ENCODE measurements around the gene COTL1. TPM values are rescaled to one million over a fixed set of nuclear protein-coding genes. Genes with fewer than 3 reads are reported as not detected.

The COTL1 gene
- total RNA-seq, 2 experiments from 2014 or later: 179 to 181 TPM

DNA sequence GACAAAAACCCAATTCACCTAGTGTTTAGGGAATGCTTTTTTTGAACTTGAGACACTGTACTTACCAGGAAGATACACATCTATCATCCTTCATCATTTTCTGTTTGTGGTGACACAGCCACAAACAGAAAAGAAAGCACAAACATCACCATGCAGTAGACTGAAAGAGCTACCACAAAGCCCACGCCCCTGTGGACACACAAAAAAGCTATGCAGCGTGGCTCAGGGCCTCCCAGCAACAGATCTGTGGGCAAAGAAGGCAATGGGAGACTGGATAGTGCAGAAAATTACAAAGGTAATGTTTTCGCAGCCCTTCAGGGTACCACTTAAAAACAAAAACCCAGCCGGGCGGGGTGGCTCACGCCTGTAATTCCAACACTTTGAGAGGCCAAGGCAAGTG, 9.6 kb downstream of the COTL1 start:
- ChIA-PET POLR2A (interaction anchor here (0.8 to 3.6 kb wide), 9 partner anchors 9 to 103 kb away, joined by 3 to 36 read pairs (median 5); partner anchors contain the start of gene COTL1), CTCF (interaction anchor here (0.6 to 1.6 kb wide), 2 partner anchors 14 to 51 kb away, joined by 4 read pairs; no protein-coding TSS in a partner anchor)
- no peaks in the 10 kb centered on the region for H3K27me3 Mint-ChIP-seq
- peak overlapping the region; percentile 51 to 63 for H3K27ac ChIP-seq (ENCODE audit: low read depth in 1 of 2, low read length in 2 of 2)
- H3K36me3 ChIP-seq (ENCODE audit: insufficient read depth, low read length): peaks cover 24% of the 10 kb centered on the region
- peak in 8 of 14 experiments; percentile 38 to 77 (median 54) for DNase-seq
- TF ChIP-seq, protein P1, sequence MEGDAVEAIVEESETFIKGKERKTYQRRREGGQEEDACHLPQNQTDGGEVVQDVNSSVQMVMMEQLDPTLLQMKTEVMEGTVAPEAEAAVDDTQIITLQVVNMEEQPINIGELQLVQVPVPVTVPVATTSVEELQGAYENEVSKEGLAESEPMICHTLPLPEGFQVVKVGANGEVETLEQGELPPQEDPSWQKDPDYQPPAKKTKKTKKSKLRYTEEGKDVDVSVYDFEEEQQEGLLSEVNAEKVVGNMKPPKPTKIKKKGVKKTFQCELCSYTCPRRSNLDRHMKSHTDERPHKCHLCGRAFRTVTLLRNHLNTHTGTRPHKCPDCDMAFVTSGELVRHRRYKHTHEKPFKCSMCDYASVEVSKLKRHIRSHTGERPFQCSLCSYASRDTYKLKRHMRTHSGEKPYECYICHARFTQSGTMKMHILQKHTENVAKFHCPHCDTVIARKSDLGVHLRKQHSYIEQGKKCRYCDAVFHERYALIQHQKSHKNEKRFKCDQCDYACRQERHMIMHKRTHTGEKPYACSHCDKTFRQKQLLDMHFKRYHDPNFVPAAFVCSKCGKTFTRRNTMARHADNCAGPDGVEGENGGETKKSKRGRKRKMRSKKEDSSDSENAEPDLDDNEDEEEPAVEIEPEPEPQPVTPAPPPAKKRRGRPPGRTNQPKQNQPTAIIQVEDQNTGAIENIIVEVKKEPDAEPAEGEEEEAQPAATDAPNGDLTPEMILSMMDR (IDR thresholded peaks at IDR 0.05): no peak
- H3K4me3 ChIP-seq (ENCODE audit: low read length): peak overlapping the region; percentile 22
- H3K4me1 Mint-ChIP-seq (ENCODE audit: low read depth): peaks cover 89% of the 10 kb centered on the region
- peak; percentile 62 for ATAC-seq (ENCODE audit: poor library complexity)
- H3K36me3 Mint-ChIP-seq (ENCODE audit: low read depth): peaks cover 61% of the 10 kb centered on the region
- peak overlapping the region; percentile 47 for H3K4me3 Mint-ChIP-seq
- no peaks in the 10 kb centered on the region for H3K9me3 Mint-ChIP-seq
- no peaks in the 10 kb centered on the region for H3K9me3 ChIP-seq (ENCODE audit: control insufficient read depth in 1 of 2, insufficient read depth in 1 of 2, low read length in 2 of 2)
- peaks cover 97% of the 10 kb centered on the region for H3K4me1 ChIP-seq (ENCODE audit: insufficient read depth, low read length)
- no peaks in the 10 kb centered on the region for H3K27me3 ChIP-seq (ENCODE audit: control insufficient read depth in 1 of 2, insufficient read depth in 2 of 2, low read length in 2 of 2)
- intact Hi-C loops (cut with DNase I, micrococcal nuclease): loop anchor here in 1 of 2 experiments (1.0 kb wide), 2 partner anchors 8 kb away; no protein-coding TSS in a partner anchor
- peak overlapping the region; percentile 88 for H3K27ac Mint-ChIP-seq

DNA sequence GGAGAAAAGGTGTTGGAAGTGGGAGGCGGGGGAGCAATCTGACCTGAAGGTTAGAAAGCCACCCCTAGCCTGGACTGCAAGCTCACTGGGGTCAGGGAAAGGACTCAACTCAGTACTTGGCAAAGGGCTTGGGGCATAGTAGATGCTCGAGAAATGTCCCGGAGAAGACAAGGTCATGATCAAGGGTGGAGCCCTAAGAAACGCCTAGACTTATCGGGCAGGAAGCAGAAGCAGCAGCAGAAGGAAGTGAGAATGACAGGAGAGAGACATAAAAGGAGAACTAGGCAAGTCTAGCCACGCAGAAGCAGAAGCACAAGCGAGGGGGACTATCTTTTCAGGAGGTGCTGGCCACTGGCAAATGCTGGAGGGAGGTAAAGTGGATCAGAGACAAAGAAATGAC, 10.2 kb downstream of the COTL1 start:
- H3K4me3 ChIP-seq (ENCODE audit: low read length): peak overlapping the region; percentile 22
- peak overlapping the region; percentile 47 for H3K4me3 Mint-ChIP-seq
- no peaks in the 10 kb centered on the region for H3K27me3 ChIP-seq (ENCODE audit: control insufficient read depth in 1 of 2, insufficient read depth in 2 of 2, low read length in 2 of 2)
- ChIA-PET POLR2A (interaction anchor here (0.9 to 3.6 kb wide), 8 partner anchors 9 to 99 kb away, joined by 3 to 36 read pairs (median 5); partner anchors contain the start of genes COTL1 and KLHL36), CTCF (interaction anchor here (1.6 kb wide), 1 partner anchor 14 kb away, joined by 4 read pairs; no protein-coding TSS in a partner anchor)
- H3K9me3 Mint-ChIP-seq: no peaks in the 10 kb centered on the region
- peak overlapping the region; percentile 88 for H3K27ac Mint-ChIP-seq
- peaks cover 62% of the 10 kb centered on the region for H3K36me3 Mint-ChIP-seq (ENCODE audit: low read depth)
- peak; percentile 60 for ATAC-seq (ENCODE audit: poor library complexity)
- TF ChIP-seq, protein P1 (IDR thresholded peaks at IDR 0.05): no peak
- H3K27ac ChIP-seq (ENCODE audit: low read depth in 1 of 2, low read length in 2 of 2): peak overlapping the region; percentile 51 to 63
- no peaks in the 10 kb centered on the region for H3K9me3 ChIP-seq (ENCODE audit: control insufficient read depth in 1 of 2, insufficient read depth in 1 of 2, low read length in 2 of 2)
- intact Hi-C loops (cut with DNase I, micrococcal nuclease): loop anchor here in 1 of 2 experiments (1.0 kb wide), 2 partner anchors 7 to 9 kb away; no protein-coding TSS in a partner anchor
- peaks cover 90% of the 10 kb centered on the region for H3K4me1 Mint-ChIP-seq (ENCODE audit: low read depth)
- peaks cover 22% of the 10 kb centered on the region for H3K36me3 ChIP-seq (ENCODE audit: insufficient read depth, low read length)
- no peaks in the 10 kb centered on the region for H3K27me3 Mint-ChIP-seq
- H3K4me1 ChIP-seq (ENCODE audit: insufficient read depth, low read length): peaks cover 97% of the 10 kb centered on the region
- DNase-seq: peak in 4 of 14 experiments; percentile 53 to 74 (median 70)

DNA sequence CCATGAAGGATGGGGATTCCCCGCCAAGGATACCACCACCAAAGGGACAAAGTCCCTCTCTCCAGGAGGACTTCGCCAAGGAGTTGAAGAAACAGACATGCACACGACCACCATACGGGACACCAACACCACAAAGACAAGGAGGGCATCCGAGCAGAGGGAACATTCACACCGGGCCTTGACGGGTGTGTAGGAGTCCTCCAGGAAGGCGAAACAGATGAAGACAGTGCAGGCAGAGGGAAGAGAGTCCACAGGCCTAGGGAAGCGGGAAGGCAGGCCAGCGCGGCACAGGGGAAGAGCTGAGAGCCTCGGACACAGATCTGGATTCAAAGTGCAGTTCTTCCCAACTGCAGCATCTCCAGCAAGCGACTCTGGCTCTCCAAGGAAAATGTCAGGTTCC, 10.8 kb downstream of the COTL1 start:
- no peak overlapping the region for H3K4me3 ChIP-seq (ENCODE audit: low read length)
- H3K9me3 ChIP-seq (ENCODE audit: control insufficient read depth in 1 of 2, insufficient read depth in 1 of 2, low read length in 2 of 2): no peaks in the 10 kb centered on the region
- peaks cover 18% of the 10 kb centered on the region for H3K36me3 ChIP-seq (ENCODE audit: insufficient read depth, low read length)
- ChIA-PET POLR2A (interaction anchor here (1.0 to 11.1 kb wide), 7 partner anchors 8 to 93 kb away, joined by 3 to 135 read pairs (median 10); partner anchors contain the start of genes COTL1 and KLHL36), CTCF (interaction anchor here (0.6 to 0.9 kb wide), 2 partner anchors 15 to 16 kb away, joined by 3 read pairs; no protein-coding TSS in a partner anchor)
- peak overlapping the region; percentile 88 for H3K27ac Mint-ChIP-seq
- no peaks in the 10 kb centered on the region for H3K9me3 Mint-ChIP-seq
- H3K4me3 Mint-ChIP-seq: peak overlapping the region; percentile 71
- intact Hi-C loops (cut with DNase I, micrococcal nuclease): no loop called here
- no peaks in the 10 kb centered on the region for H3K27me3 ChIP-seq (ENCODE audit: control insufficient read depth in 1 of 2, insufficient read depth in 2 of 2, low read length in 2 of 2)
- TF ChIP-seq, protein P1 (IDR thresholded peaks at IDR 0.05): no peak
- no peaks in the 10 kb centered on the region for H3K27me3 Mint-ChIP-seq
- peaks cover 89% of the 10 kb centered on the region for H3K4me1 Mint-ChIP-seq (ENCODE audit: low read depth)
- ATAC-seq (ENCODE audit: poor library complexity): no peak
- DNase-seq: no peak
- H3K27ac ChIP-seq (ENCODE audit: low read depth in 1 of 2, low read length in 2 of 2): peak overlapping the region; percentile 51 to 63
- H3K36me3 Mint-ChIP-seq (ENCODE audit: low read depth): peaks cover 60% of the 10 kb centered on the region
- peaks cover 97% of the 10 kb centered on the region for H3K4me1 ChIP-seq (ENCODE audit: insufficient read depth, low read length)

All from CD4-positive, alpha-beta T cell (primary cell).